GM12891 (cell line): ENCODE data around the gene SEMA3A.

ENCODE experiments used
- DNase-seq: peaks from one replicate; pipeline ENCODE4 v3.0.0; 2011; ENCODE audit warnings: low spot score; ENCODE audit not compliant: insufficient read length
- FAIRE-seq: peaks from 2 replicates; lab custom pipeline; 2011; peaks lifted over from hg19 to GRCh38; lab: Jason Lieb, UNC
- PAX5 ChIP-seq: IDR thresholded peaks from 2 replicates; pipeline ENCODE4 v1.6.1; 2011; ENCODE audit warnings: low read length, moderate library complexity, mild to moderate bottlenecking; ENCODE audit not compliant: insufficient read depth, severe bottlenecking
- POLR2A ChIP-seq: IDR thresholded peaks from 2 replicates; pipeline ENCODE4 v1.6.1; 2011; ENCODE audit warnings: low read depth, low read length, control low read depth
- POLR2AphosphoS5 ChIP-seq: IDR thresholded peaks from 2 replicates; pipeline ENCODE4 v1.6.1; 2011; ENCODE audit warnings: low read depth, low read length, control low read depth
- POU2F2 ChIP-seq: IDR thresholded peaks from 2 replicates; pipeline ENCODE4 v1.6.1; 2011; ENCODE audit warnings: low read depth, mild to moderate bottlenecking, control low read depth, low read length, moderate library complexity
- SPI1 ChIP-seq: IDR thresholded peaks from 2 replicates; pipeline ENCODE4 v1.6.1; 2011; ENCODE audit warnings: low read depth, low read length, control low read depth
- TAF1 ChIP-seq: IDR thresholded peaks from 2 replicates; pipeline ENCODE4 v1.6.1; 2011; ENCODE audit warnings: low read depth, low read length, control low read depth

Gene SEMA3A

DNA sequence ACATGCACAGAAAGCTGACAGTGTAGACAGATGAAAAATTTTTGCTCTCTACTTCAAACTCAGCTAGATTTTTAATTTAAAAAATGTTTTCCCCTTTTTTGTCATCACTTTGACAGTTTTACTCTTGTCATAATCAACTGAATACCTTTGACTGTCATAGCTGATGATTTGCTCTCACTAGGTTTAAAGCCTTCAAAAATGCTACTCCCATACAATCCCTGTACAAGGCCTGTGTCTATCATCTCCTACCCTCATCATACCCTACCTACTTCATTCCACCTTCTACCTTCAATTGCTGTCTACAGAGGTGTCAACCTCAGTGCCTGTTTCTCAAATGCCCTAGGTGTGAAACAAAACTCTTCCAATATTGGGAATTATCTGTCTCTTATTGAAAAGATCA is 230.3 kb downstream of the SEMA3A start:
- TF ChIP-seq SPI1 (no peak), POLR2A (no peak), TAF1 (no peak), PAX5 (no peak), POU2F2 (no peak)
- DNase-seq, result no peak
- no peak for FAIRE-seq

DNA sequence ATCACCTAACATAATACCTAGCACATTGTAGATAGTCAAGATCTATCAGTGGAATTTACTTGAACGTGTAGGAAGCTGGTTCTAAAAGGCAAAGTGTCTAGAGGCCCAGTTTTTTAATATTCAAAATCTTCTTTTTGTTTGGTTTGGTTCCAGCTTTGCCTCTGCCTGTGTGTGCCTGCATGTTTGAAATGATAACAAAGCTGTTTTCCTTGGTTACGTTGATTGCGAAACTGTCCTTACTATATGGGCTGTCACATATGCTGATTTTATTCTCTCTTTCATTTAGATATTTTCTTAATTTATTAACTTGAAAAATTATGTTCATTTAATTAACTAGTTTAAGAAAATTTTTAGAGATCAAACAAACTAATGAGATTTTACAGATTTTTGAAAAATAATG is 237.3 kb downstream of the SEMA3A start:
- no peak for DNase-seq
- FAIRE-seq, result no peak
- no peak for TF ChIP-seq POLR2AphosphoS5
- no peak for TF ChIP-seq POU2F2
- no peak for TF ChIP-seq SPI1
- TF ChIP-seq POLR2A, result no peak
- no peak for TF ChIP-seq PAX5
- TF ChIP-seq TAF1, result no peak

DNA sequence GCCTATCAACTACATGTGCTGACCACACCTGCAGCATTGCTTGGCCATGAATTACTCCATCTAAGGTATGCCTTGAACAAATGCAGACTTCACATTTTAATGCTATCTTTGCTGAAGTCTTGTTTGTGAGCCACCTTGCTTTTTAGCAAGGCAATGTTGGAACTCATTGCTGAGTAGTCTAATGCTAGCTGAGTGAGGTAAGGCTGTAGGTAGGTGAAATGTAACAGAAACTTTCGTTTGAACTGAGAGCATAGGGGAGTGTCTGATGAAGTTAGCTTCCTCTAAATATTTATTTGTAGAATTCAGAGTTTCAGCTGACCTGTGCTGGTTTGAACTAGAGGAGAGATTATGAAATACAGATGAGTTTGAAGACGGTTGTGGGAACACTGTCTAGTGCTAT is 238.5 kb downstream of the SEMA3A start:
- FAIRE-seq, result no peak

DNA sequence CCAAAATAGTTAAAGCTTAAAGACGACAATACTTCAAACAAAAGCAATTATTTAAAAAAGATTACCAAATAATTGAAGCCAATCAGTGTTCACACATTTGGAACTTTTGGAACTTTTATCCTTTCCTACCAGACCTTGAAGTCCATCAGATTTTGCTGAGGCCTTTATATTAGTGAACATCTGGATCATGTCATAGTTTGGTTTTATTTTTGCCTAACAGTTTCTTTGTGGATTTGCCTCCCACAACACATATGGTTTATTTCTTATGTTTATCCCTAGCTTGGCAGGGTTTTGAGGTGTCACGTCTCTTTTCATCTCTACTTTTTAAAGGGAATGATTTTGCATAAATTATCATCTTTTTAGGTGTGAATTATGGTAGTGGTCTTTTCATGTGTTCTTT is 242.4 kb downstream of the SEMA3A start:
- FAIRE-seq (no peak), DNase-seq (no peak)
- TF ChIP-seq POLR2AphosphoS5 (no peak), SPI1 (no peak), POLR2A (no peak), TAF1 (no peak), PAX5 (no peak), POU2F2 (no peak)

More for the DNA sequence above, 238.5 kb downstream of the SEMA3A start:
- no peak for TF ChIP-seq POU2F2
- no peak for TF ChIP-seq SPI1
- TF ChIP-seq TAF1, result no peak
- TF ChIP-seq PAX5, result no peak
- no peak for TF ChIP-seq POLR2A
- TF ChIP-seq POLR2AphosphoS5, result no peak
- no peak for DNase-seq

DNA sequence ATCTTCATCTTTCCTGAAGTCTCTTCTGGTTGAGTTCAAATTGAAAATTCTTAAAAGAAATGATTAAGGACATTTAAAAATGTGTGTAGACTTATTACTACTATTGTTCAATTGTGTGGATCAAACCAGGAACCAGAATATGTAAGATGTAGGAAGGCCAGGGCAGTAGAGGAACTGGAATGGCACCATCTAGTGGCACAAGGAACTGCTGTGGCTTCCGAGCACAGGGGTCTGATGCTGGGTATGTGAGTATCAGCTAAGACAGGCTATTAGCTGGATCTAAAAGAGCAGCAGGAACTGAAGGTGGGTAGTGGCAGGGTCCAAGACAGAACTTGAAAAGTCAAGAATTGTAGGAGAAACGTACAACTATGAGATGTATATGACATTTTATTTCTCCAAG is 247.3 kb downstream of the SEMA3A start:
- TF ChIP-seq PAX5 (no peak), SPI1 (0 out of 2 replicates have a peak, but pooled peaks have one; percentile 8)
- DNase-seq, result peak; percentile 2
- FAIRE-seq, result peak; percentile 47

DNA sequence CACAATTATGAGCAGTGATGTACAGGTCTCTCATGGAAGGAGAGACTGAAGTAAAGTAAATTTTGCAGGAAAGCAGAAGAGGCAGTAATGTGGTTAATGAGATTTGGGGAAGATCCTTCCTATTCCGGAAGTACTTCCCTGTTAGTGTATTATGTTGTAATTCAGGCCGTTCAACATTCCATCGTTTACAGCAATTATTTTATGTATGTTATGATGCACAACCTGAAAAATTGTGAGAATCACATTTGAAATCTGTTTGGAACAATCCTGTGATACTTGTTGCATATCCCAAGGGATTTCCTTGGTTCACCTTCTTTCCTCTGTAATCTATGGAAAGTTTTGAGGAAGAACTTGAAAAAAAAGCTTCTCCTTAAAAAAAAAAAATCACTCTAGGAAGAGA is 247.8 kb downstream of the SEMA3A start:
- FAIRE-seq, result no peak
- no peak for TF ChIP-seq POU2F2
- TF ChIP-seq SPI1, result no peak
- no peak for DNase-seq

DNA sequence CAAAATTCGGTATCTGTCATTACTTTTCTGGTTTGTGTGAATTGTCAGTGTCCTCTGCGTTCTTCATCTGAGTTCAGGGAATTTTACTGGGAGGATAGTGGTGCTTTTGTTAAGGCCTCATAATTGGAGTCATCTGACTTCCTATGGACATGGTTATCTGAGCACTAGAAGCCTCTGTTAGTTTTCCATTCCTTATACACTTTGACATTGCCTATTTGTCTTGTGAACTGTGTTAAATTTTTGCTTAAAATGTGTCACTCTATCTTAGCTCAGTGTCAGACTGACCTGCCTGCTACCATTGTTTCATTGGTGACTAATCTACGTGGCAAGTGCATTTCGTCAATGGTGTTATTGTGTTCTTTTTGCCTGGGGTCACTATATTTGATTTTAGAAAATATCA is 253.3 kb downstream of the SEMA3A start:
- no peak for FAIRE-seq

DNA sequence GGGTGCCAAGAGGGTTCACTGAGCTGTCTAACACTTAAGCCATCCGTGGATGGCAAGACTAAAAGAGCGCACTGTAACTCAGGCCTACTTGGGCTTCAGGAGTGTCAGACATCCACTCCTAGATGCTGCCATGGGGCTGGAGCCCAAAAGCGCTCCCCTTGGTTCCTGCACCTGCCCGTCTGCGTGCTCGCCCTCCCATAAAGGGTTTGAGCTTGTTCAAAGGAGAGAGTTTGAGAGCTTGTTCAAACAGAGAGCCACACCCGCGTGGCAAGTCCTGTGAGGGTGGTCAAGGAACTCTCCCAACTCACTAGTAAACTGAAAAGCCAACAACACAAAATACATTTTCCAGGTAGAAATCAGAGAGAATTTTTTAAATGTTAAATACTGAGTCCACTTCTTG is 256.7 kb downstream of the SEMA3A start:
- no peak for TF ChIP-seq POLR2AphosphoS5
- TF ChIP-seq POU2F2, result no peak
- no peak for TF ChIP-seq TAF1
- TF ChIP-seq PAX5, result no peak
- no peak for TF ChIP-seq SPI1
- TF ChIP-seq POLR2A, result no peak
- no peak for FAIRE-seq
- DNase-seq, result no peak

More for the DNA sequence above, 253.3 kb downstream of the SEMA3A start:
- no peak for TF ChIP-seq POLR2A
- TF ChIP-seq POU2F2, result no peak
- TF ChIP-seq TAF1, result no peak
- no peak for TF ChIP-seq POLR2AphosphoS5
- TF ChIP-seq PAX5, result no peak
- no peak for TF ChIP-seq SPI1
- no peak for DNase-seq

DNA sequence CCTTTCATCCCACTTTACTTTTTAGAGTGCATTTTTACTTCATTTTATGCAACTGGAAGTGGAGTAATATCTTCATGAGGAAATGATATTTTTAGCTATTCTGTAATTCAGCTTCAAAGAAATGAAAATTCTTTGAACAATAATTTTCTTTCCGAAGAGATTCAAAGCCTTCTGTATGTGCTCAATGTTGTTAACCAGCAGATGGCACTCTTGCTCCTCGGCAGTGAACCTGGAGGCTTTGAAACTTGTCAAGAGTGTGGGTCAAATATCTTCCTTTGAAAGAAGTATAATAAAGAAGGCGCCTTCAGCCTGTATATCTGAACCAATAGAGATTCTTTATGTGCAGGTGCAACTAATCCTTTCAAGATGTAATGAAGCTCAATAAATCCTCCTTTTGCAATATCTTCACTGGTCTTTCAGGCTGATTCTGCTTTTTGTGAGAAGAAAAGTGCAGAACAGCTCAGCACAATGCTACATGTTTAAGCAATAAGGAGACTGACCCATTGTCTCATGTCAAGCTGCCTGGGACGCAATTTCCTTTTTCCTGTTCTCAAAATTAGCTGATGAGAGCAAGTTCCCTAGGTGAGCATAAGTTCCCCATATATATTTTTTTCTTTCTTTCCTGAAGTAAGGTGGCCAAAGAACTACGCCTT is 258.4 kb downstream of the SEMA3A start:
- DNase-seq (peak; percentile 17), FAIRE-seq (no peak)
- no peak for TF ChIP-seq PAX5
- no peak for TF ChIP-seq POU2F2
- TF ChIP-seq POLR2AphosphoS5, result no peak
- no peak for TF ChIP-seq SPI1
- TF ChIP-seq POLR2A, result no peak
- no peak for TF ChIP-seq TAF1

DNA sequence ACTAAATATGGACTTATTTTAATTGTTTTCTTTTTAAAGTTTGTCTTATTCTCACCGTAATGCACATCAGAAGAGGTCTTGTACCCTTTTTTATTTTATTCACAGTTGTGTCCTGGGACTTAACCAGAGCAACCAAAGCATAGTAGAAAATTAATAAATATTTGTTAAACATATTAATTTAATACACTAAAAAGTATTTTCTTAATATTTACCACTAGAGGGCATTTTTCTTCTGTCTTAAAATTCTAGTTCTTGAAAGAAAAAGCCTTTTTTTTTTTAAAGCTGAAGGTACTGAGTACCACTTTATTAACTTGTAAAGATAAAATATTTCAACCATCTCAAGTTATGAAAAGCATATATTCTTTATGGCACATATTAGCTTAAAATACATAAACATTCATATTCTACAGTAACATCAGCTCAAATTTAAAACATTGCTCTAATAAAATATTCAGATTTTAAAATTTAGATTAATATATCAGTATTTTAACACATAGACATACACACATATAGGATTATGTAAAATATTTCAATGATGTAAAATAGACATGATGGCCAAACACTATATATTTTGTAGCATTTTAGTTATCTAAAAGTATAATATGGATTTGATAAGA is 260.4 kb downstream of the SEMA3A start:
- no peak for FAIRE-seq
- TF ChIP-seq TAF1 (no peak), PAX5 (no peak), POU2F2 (no peak), POLR2A (no peak), SPI1 (no peak), POLR2AphosphoS5 (no peak)
- no peak for DNase-seq
